ENCODE results near the gene RHBDD2. TPM values are rescaled to one million over a fixed set of nuclear protein-coding genes. Genes with fewer than 3 reads are reported as not detected.
"Not testable (repeated sequence)": the region's sequence is repeated elsewhere in the genome, so short reads cannot be mapped to it uniquely, and the experiment has no call there.

RHBDD2 gene
- total RNA-seq, 2 experiments from 2014 or later = 18.6 to 20.3 TPM

GRCh38 chr7:75844158-75844557 is 34.7 kb upstream of the RHBDD2 start:
- Histone ChIP-seq H3K4me3 (ENCODE audit: low read depth, low read length, poor library complexity, severe bottlenecking) (no peak overlapping the region), H4K20me1 (ENCODE audit: insufficient read depth, low read length) (no peaks in the 10 kb centered on the region), H3K4me2 (ENCODE audit: low read length) (no peak overlapping the region), H2AFZ (ENCODE audit: low read length) (no peak overlapping the region), H3K27ac (ENCODE audit: low read depth, low read length, poor library complexity, severe bottlenecking) (no peak overlapping the region), H3K9me2 (ENCODE audit: insufficient read depth, low read length) (no peaks in the 10 kb centered on the region), H3K4me1 (ENCODE audit: insufficient read depth, low read length, poor library complexity, severe bottlenecking) (peaks cover 13% of the 10 kb centered on the region), H3K79me2 (ENCODE audit: insufficient read depth, low read depth, low read length) (no peaks in the 10 kb centered on the region), H3K9me3 (ENCODE audit: low read length) (no peaks in the 10 kb centered on the region), H3K36me3 (ENCODE audit: insufficient read depth, low read length) (no peaks in the 10 kb centered on the region)
- CTCF ChIA-PET (ENCODE audit: unreplicated experiment) = no interaction called here
- intact Hi-C loops (cut with micrococcal nuclease; ENCODE audit: unreplicated experiment) = no loop called here
- no peak for DNase-seq (ENCODE audit: low spot score)
- TF ChIP-seq CTCF (conservative IDR thresholded peaks at IDR 0.05; ENCODE audit: low read length) (no peak), EZH2phosphoT487 (IDR thresholded peaks at IDR 0.05; ENCODE audit: borderline replicate concordance, low read depth, low read length) (no peak)
- no TSS peak for BruUV-seq (replicated peaks)
- POLR2A ChIA-PET = interaction anchor here (0.6 to 1.4 kb wide), 2 partner anchors 72 to 413 kb away, joined by 3 to 9 read pairs; no protein-coding TSS in a partner anchor

- intact Hi-C loops (cut with micrococcal nuclease; ENCODE audit: unreplicated experiment) = not testable (repeated sequence)
Observed at GRCh38 chr7:75845132-75845531, 33.7 kb upstream of the RHBDD2 start.

GRCh38 chr7:75847707-75848106 is 31.1 kb upstream of the RHBDD2 start:
- BruUV-seq (replicated peaks) = no TSS peak
- intact Hi-C loops (cut with micrococcal nuclease; ENCODE audit: unreplicated experiment) = no loop called here
- Histone ChIP-seq H3K79me2 (ENCODE audit: insufficient read depth, low read depth, low read length) (no peaks in the 10 kb centered on the region), H3K4me1 (ENCODE audit: insufficient read depth, low read length, poor library complexity, severe bottlenecking) (peaks cover 8% of the 10 kb centered on the region), H3K4me2 (ENCODE audit: low read length) (no peak overlapping the region), H2AFZ (ENCODE audit: low read length) (no peak overlapping the region), H4K20me1 (ENCODE audit: insufficient read depth, low read length) (no peaks in the 10 kb centered on the region), H3K4me3 (ENCODE audit: low read depth, low read length, poor library complexity, severe bottlenecking) (no peak overlapping the region), H3K36me3 (ENCODE audit: insufficient read depth, low read length) (no peaks in the 10 kb centered on the region), H3K27ac (ENCODE audit: low read depth, low read length, poor library complexity, severe bottlenecking) (no peak overlapping the region), H3K9me3 (ENCODE audit: low read length) (no peaks in the 10 kb centered on the region), H3K9me2 (ENCODE audit: insufficient read depth, low read length) (no peaks in the 10 kb centered on the region)
- TF ChIP-seq CTCF (conservative IDR thresholded peaks at IDR 0.05; ENCODE audit: low read length) = no peak
- no peak for TF ChIP-seq EZH2phosphoT487 (IDR thresholded peaks at IDR 0.05; ENCODE audit: borderline replicate concordance, low read depth, low read length)
- ChIA-PET CTCF (ENCODE audit: unreplicated experiment) (no interaction called here), POLR2A (interaction anchor here (0.6 to 1.7 kb wide), 2 partner anchors 17 to 135 kb away, joined by 3 to 4 read pairs; no protein-coding TSS in a partner anchor)
- DNase-seq (ENCODE audit: low spot score) = no peak

More at GRCh38 chr7:75845132-75845531, 33.7 kb upstream of the RHBDD2 start:
- H3K9me2 ChIP-seq (ENCODE audit: insufficient read depth, low read length); H3K36me3 ChIP-seq (ENCODE audit: insufficient read depth, low read length); CTCF ChIA-PET (ENCODE audit: unreplicated experiment); BruUV-seq (replicated peaks); POLR2A ChIA-PET; H2AFZ ChIP-seq (ENCODE audit: low read length); H3K4me3 ChIP-seq (ENCODE audit: low read depth, low read length, poor library complexity, severe bottlenecking); DNase-seq (ENCODE audit: low spot score); H4K20me1 ChIP-seq (ENCODE audit: insufficient read depth, low read length); H3K27ac ChIP-seq (ENCODE audit: low read depth, low read length, poor library complexity, severe bottlenecking); H3K4me2 ChIP-seq (ENCODE audit: low read length); H3K79me2 ChIP-seq (ENCODE audit: insufficient read depth, low read depth, low read length); H3K9me3 ChIP-seq (ENCODE audit: low read length): not testable (repeated sequence)
- H3K4me1 ChIP-seq (ENCODE audit: insufficient read depth, low read length, poor library complexity, severe bottlenecking) = peaks cover 13% of the 10 kb centered on the region
